Heart left ventricle (tissue), 13 donors: Measurements from ENCODE around the gene ARHGAP19.

ENCODE experiments used
- CTCF ChIP-seq, 12 donors: fragments of 200-600 bp; sonication (generic) in 4 of 12; IDR thresholded peaks; one replicate each; pipeline versions ENCODE4 v1.5.0 to v1.8.0; 2018 to 2022; ENCODE audit warnings: antibody characterized with exemption in 12 of 12, mild to moderate bottlenecking in 5 of 12
- POLR2A ChIP-seq, 2 donors: fragments of 450-650 bp; IDR thresholded peaks; one replicate each; pipeline ENCODE4 v1.6.1; 2017; ENCODE audit warnings: antibody characterized with exemption in 2 of 2, mild to moderate bottlenecking in 2 of 2, moderate library complexity in 2 of 2
- donor health status: ischemic (EF 13 %, LVEDD 7.1; RV severe dilation, severe dysfunction).
- donor health status: DM: no; HTN: yes; CAD: no.
- donor health status: DM: no; HTN: no; CAD: no.
- donor health status: ischemic (EF 25% LVEDD 6.9; RV normal size, moderate dysfunction).
- donor health status: ischemic (EF 25% LVEDD 5.7; RV mildly dilated, moderate dysfunction).
- donor health status: ischemic (EF 35%, LVEDD 5.7; RV mildly dilated, moderate dysfunction).
- donor health status: nonischemic (EF 11% LVEDD 7.7; RV severe dilation, severe dysfunction).
- donor health status: DM: yes; HTN: yes; CAD: no.
- donor health status: PGD.
- donor health status: ischemic (EF 29% LVEDD 5.4; RV normal size, mild dysfunction).
- donor health status: nonischemic (EF 23%, LVEDD 6.1; RV moderate dilation, normal function).

- no peak for TF ChIP-seq CTCF (IDR thresholded peaks at IDR 0.05)
- TF ChIP-seq POLR2A (IDR thresholded peaks at IDR 0.05): no peak
Measured at GRCh38 chr10:97321032-97321803, 28.8 kb upstream of the ARHGAP19 start.
